ENCODE data around the gene IGF1R.
A peak's percentile ranks its signal among the peaks of the same experiment; 100 is the strongest.

The IGF1R gene

GRCh38 chr15:98648654-98649471 is 524 bp downstream of the IGF1R start:
- DNase-seq (ENCODE audit: low spot score): no peak

- DNase-seq (ENCODE audit: low spot score): peak; percentile 17
Observed at GRCh38 chr15:98649472-98650416, 1.4 kb downstream of the IGF1R start.

GRCh38 chr15:98650417-98651035 is 2.2 kb downstream of the IGF1R start:
- no peak for DNase-seq (ENCODE audit: low spot score)

GRCh38 chr15:98651036-98651481 is 2.7 kb downstream of the IGF1R start:
- DNase-seq (ENCODE audit: low spot score): peak; percentile 22

GRCh38 chr15:98651581-98652220 is 3.4 kb downstream of the IGF1R start:
- DNase-seq (ENCODE audit: low spot score): peak; percentile 35

GRCh38 chr15:98653686-98654085 is 5.3 kb downstream of the IGF1R start:
- no peak for DNase-seq (ENCODE audit: low spot score)

- DNase-seq (ENCODE audit: low spot score): no peak
Observed at GRCh38 chr15:98654790-98655360, 6.5 kb downstream of the IGF1R start.

- no peak for DNase-seq (ENCODE audit: low spot score)
Observed at GRCh38 chr15:98655732-98656131, 7.4 kb downstream of the IGF1R start.

GRCh38 chr15:98657721-98658120 is 9.4 kb downstream of the IGF1R start:
- DNase-seq (ENCODE audit: low spot score): no peak

GRCh38 chr15:98658831-98659699 is 10.7 kb downstream of the IGF1R start:
- peak; percentile 57 for DNase-seq (ENCODE audit: low spot score)

GRCh38 chr15:98660055-98660454 is 11.7 kb downstream of the IGF1R start:
- no peak for DNase-seq (ENCODE audit: low spot score)

- DNase-seq (ENCODE audit: low spot score): no peak
Observed at GRCh38 chr15:98663045-98663444, 14.7 kb downstream of the IGF1R start.

- no peak for DNase-seq (ENCODE audit: low spot score)
Observed at GRCh38 chr15:98663606-98664005, 15.3 kb downstream of the IGF1R start.

- DNase-seq (ENCODE audit: low spot score): no peak
Observed at GRCh38 chr15:98666441-98666840, 18.1 kb downstream of the IGF1R start.

GRCh38 chr15:98666841-98667240 is 18.5 kb downstream of the IGF1R start:
- DNase-seq (ENCODE audit: low spot score): no peak

GRCh38 chr15:98667521-98668179 is 19.3 kb downstream of the IGF1R start:
- no peak for DNase-seq (ENCODE audit: low spot score)

- DNase-seq (ENCODE audit: low spot score): peak; percentile 14
Observed at GRCh38 chr15:98668566-98669308, 20.4 kb downstream of the IGF1R start.

- no peak for DNase-seq (ENCODE audit: low spot score)
Observed at GRCh38 chr15:98669638-98670037, 21.3 kb downstream of the IGF1R start.
